ENCODE data around the gene ARL10.
"Not testable (repeated sequence)": the region's sequence is repeated elsewhere in the genome, so short reads cannot be mapped to it uniquely, and the experiment has no call there.

DNA sequence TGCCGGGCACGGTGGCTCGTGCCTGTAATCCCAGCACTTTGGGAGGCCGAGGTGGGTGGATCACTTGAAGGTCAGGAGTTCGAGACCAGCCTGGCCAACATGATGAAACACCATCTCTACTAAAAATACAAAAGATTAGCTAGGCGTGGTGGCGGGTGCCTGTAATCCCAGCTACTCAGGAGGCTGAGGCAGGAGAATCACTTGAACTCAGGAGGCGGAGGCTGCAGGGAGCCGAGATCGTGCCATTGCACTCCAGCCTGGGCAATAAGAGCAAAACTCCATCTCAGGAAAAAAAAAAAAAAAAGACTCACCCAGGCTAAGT is 42.9 kb downstream of the ARL10 start:
- TF ChIP-seq, protein P1, sequence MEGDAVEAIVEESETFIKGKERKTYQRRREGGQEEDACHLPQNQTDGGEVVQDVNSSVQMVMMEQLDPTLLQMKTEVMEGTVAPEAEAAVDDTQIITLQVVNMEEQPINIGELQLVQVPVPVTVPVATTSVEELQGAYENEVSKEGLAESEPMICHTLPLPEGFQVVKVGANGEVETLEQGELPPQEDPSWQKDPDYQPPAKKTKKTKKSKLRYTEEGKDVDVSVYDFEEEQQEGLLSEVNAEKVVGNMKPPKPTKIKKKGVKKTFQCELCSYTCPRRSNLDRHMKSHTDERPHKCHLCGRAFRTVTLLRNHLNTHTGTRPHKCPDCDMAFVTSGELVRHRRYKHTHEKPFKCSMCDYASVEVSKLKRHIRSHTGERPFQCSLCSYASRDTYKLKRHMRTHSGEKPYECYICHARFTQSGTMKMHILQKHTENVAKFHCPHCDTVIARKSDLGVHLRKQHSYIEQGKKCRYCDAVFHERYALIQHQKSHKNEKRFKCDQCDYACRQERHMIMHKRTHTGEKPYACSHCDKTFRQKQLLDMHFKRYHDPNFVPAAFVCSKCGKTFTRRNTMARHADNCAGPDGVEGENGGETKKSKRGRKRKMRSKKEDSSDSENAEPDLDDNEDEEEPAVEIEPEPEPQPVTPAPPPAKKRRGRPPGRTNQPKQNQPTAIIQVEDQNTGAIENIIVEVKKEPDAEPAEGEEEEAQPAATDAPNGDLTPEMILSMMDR (IDR thresholded peaks at IDR 0.05; ENCODE audit: low read length): not testable (repeated sequence)
- not testable (repeated sequence) for TF ChIP-seq EZH2phosphoT487 (IDR thresholded peaks at IDR 0.05; ENCODE audit: low read length); EZH2 (optimal IDR thresholded peaks at IDR 0.05; ENCODE audit: low read depth, low read length)

Data from MM.1S (cell line).